Gastrocnemius medialis (tissue), 4 donors: ENCODE results near the gene B4GALT6.

Experiments used
- CTCF ChIP-seq, 5 experiments: fragments of 450-650 bp in 3 of 5; fragments of 200-600 bp in 2 of 5; sonication (generic) in 2 of 5; IDR thresholded peaks in 4 of 5; conservative IDR thresholded peaks in 1 of 5; 1 replicate in 4 of 5; 2 replicates in 1 of 5; pipeline ENCODE4 v1.5.1; 2016 to 2019; ENCODE audit warnings: antibody characterized with exemption in 5 of 5, mild to moderate bottlenecking in 3 of 5, moderate library complexity in 3 of 5
- POLR2A ChIP-seq, 2 donors: fragments of 450-650 bp; IDR thresholded peaks; one replicate each; pipeline ENCODE4 v1.6.1; 2017; ENCODE audit warnings: antibody characterized with exemption in 2 of 2, mild to moderate bottlenecking in 2 of 2, moderate library complexity in 2 of 2

DNA sequence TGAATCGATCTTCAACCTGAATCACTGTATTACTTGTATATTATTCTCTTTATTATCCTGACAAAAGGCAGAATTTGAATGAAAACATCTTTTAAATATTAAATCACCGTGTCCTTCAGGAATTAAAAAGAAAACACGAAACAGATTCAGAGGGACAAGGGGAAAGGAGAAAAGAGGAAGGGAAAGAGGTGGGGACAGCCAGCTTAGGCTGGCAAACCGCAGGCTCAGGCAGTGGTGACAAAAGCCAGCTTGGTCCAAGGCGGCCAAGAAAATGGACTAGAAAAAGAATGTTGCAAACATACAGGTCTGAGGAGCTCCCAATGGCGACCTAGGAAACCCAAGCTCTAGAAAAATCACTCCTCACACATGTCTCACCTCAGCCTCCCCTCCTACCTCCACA is 6.8 kb downstream of the B4GALT6 start:
- no peak for TF ChIP-seq CTCF (IDR thresholded peaks at IDR 0.05 in 4 of 5, conservative IDR thresholded peaks at IDR 0.05 in 1 of 5)
- no peak for TF ChIP-seq POLR2A (IDR thresholded peaks at IDR 0.05)
